DMS79 (cell line): ENCODE measurements around the gene SRSF3.
"Not testable (repeated sequence)": the region's sequence is repeated elsewhere in the genome, so short reads cannot be mapped to it uniquely, and the experiment has no call there.

ENCODE experiments used
- DNase-seq: peaks from one replicate; lab custom pipeline; 2025; lab: John Stamatoyannopoulos, UW

SRSF3 gene

DNA sequence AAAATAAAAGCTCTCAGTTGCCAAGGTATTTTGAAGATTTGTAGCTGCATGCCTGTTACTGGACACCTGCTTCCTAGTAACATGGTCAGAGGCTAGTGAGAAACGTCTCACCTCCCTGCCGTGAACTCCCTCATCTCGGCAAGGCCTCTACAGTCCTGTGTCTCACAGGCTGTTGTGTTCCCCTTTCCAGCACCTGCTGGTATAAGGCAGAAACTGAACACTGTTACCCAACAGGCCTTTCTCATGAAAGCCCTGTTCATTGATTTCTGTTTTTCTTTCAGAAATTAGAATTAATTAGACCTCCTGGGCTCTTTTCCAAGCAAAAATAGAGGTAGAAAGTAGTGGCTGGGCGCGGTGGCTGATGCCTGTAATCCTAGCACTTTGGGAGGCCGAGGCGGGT, 17.6 kb upstream of the SRSF3 start:
- no peak for DNase-seq

DNA sequence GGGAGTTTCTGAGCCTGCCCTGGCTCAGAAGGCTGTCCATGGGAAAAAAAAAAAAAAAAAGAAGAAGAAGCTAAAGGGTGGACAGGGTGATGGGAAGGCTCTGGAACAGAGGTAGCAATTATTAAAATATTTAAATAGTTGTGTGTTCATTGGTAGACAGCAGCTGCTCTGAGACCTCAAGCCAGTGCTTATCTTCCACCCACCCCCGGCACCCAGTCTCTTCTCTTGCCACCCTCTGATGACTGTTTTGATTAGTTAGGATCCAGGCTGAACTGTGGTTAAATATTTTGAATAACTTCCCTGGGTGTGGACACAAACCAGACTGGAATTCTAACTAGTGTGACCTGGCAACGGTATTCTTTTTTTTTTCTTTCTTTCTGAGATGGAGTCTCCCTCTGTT, 16.9 kb upstream of the SRSF3 start:
- DNase-seq, result no peak

DNA sequence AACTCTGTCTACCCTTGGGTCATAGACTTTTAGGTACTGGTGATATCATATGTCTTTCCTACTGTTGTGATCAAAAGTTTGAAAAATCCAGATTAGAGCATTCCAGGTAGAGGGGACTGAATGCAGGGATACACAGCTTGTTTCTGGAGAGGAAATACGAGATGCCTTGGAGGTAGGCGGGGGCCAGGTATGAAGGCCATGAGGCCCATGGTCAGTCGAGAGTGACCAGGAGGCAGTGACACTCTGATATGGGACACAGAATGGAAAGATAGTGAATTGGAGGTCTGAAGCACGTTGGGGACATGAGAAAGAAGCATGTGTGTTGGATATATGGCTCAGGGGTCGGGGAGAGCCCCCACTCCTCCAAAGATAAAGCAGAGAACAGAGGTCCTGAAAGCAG, 16.1 kb upstream of the SRSF3 start:
- DNase-seq, result no peak

DNA sequence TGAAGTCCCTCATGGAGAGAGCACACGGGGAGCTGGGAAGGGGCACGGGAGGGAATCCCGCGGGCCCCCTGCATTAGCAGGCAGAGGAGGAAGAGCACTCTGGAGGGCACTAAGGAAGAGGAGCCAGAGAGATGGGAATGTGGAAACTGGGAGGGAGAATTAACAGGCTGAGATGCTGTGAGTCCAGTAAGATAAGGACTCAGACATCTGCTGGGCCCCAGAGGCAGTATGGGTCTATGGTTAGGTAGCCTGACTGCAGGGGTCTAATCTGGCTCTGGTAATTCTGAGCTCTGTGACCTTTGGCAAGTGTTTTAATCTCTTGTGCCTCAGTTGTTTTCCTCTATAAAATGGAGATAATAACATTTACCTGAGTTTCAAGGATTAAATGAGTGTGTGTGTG, 15.7 kb upstream of the SRSF3 start:
- no peak for DNase-seq

DNA sequence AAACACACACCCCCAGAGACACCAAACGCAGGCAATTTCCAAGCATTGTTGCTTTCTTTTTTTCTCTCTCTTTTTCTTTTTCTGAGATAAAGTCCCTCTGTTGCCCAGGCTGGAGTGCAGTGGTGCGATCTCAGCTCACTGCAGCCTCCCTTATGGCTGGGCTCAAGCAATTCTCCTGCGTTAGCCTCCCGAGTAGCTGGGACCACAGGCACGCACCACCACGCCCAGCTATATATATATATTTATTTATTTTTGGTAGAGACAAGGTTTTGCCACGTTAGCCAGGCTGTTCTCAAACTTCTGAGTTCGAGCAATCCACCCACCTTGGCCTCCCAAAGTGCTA, 14.0 kb upstream of the SRSF3 start:
- DNase-seq, result no peak

DNA sequence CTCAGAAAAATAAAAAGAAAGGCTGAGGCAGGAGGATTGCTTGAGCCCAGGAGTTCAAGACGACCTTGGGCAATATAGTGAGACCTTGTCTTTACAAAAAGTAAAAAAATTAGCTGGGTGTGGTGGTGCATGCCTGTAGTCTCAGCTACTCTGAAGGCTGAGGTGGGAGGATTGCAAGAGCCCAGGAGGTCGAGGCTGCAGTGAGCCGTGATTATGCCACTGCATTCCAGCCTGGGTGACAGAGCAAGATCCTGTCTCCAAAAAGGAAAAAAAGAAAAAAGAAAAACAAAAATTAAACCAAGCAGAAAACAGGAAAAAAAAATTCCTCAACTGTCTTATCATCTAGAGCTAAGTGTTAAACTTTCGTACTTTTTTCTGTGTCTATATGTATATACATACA, 12.4 kb upstream of the SRSF3 start:
- no peak for DNase-seq

DNA sequence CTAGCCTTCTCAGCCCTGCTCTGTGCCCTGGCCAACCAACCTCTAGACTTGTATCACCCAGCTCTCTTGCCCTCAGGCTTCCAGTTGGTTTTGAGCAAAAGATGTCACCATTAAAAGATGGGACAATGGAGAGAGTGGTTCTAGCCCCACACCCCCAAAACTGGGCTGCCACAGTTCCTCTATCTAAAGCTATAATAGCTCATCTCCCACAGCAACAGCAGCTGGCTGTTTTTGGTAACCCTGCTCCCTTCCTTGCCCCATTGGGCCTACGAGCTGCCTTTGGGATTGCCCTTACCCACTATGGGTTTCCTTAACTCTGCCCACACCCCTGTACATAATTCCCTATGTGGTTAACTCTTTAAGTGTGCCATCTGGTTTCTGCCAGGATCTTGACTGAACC, 7.6 kb upstream of the SRSF3 start:
- DNase-seq, result no peak

DNA sequence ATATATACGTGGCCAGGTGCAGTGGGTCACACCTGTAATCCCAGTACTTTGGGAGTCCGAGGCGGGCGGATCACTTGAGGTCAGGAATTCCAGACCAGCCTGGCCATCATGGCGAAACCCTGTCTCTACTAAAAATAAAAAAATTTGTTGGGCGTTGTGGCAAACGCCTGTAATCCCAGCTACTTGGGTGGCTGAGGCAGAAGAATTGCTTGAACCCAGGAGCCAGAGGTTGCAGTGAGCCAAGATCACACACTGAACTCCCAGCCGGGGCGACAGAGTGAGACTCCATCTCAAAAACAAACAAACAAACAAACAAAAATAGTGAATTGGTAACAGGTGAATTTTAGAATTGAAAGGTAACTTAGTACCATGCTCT, 5.1 kb upstream of the SRSF3 start:
- DNase-seq, result not testable (repeated sequence)

DNA sequence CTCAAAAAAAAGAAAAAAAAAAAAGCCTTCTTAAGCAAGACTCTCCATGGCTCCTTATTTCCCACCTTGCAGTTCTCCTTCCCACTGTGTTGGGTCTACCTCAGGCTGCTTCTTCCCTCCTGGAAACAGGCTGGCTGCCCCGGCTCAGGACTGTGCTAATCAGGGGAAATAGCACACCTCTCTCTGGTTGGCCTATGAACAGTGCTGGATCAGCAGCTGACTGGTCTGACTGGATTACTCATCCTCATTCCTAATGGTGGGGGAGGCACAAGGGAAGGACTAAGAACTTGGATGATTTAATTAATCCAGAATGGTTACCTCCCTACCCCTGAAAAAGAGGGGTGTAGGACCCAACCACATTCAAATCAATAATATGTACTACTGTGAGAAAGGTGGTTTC, 3.9 kb upstream of the SRSF3 start:
- no peak for DNase-seq

DNA sequence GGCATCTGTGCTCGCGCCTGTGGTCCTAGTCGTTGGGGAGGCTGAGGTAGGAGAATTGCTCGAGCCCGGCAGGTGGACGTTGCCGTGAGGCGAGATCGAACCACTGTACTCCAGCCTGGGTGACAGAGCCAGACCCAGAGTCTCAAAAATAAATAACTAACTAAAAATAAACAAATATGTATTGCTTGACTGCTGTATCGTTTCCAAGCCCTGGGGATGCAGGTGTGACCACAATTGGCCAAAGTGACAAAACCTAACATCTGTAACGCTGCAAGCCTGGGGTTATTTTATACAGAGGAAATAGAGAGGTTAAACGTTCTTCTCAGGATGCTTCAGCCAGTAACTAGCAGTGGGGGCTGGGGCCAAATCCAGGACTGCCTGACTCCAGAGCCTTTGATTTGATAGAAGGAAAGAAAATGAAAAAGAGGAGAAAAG, 1.9 kb upstream of the SRSF3 start:
- no peak for DNase-seq

DNA sequence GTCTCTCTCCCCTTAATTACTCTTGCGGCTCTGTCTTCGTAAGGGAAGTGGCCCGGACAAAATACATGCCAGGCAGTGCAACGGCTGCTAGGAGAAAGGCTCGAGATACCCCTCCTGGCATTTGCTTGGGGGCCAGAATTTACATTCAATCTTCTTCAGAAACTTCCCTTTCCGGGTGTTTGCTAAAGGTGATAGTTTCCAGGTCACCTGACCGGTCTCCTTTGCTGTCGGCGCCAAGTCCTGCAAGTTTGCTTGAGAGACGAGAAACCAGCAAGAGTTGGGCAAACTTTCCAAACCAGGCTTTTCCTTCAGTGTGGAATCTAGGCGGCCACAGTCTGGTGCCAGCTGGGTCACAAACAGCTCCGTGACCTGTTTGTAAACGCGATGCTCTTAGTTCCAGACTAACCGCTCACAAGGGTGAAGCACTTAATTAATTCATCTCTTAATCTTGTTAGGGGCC, 563 bp upstream of the SRSF3 start:
- peak; percentile 58 for DNase-seq

DNA sequence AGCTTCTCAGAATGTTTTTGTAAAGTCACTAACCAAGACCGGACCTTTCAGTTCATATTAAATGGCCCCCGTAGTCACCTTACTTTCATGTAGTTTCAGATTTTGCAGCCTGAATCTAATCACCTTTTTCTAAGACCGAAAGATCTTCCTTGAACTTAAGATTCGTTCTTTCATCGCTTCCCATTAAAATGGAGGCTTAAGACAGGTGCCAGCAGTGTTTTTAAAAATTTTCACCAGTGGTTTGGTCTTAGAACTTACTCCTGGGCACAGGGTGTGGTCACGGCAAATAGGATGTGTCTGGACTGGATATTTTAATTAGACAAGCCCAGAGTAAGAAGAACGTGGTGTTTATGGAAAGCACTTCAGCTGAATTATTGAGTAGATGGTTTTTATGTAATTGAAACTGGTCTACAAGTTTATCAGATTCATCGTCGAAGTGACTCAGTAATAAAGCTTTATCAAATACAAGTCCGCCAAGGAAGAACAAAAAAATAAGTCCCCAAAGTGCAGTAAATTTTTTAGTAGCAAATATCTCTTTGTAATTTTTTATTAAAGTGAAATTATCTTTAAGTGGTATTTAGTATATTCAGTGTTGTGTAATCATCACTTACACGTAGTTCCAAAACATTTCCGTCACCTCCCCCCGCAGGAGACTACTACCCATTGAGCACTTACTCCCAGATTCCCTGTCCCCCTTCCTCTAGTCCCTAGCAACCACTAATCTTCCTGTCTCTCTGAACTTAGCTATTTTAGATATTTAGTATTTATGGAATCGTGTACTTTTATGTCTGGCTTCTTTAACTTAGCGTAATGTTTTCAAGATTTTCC, 868 bp downstream of the SRSF3 start:
- DNase-seq, result peak; percentile 28

DNA sequence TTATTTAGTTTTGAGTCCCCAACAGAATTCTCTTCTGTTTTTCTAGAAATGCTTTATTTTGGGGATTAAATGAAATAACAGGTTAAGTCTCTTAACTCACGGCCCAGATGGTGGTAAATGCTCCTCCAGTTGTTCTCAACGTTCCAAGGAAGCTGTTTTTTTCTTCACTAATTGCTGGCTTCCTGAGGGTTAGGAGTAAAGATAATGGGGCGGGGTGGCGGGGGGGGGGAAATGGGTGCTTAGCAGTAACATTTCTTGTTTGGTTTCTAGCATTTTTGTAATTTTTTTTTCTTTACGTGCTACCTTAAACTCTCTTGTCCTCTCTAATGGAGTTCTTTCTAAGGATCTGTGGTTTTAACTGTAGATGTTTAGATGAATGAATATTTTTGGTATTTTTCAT, 2.2 kb downstream of the SRSF3 start:
- DNase-seq, result peak; percentile 14

DNA sequence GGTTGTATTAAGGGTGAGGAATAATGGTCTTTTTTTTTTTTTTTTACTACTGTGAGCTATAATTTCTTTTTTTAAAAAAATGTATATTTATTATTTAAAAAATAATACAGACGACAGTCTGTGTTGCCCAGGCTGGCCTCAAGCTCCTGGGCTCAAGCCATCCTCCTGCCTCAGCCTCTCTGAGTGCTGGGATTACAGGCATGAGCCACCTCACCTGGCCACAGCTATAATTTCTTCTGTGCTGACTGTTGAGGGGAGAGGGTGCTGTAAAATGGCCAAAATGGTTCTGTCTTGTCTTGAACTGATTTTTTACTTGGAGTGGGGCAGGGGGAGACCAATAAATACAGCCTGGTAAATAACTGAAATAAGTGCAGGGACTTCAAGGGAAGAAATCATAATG, 3.6 kb downstream of the SRSF3 start:
- DNase-seq, result no peak

DNA sequence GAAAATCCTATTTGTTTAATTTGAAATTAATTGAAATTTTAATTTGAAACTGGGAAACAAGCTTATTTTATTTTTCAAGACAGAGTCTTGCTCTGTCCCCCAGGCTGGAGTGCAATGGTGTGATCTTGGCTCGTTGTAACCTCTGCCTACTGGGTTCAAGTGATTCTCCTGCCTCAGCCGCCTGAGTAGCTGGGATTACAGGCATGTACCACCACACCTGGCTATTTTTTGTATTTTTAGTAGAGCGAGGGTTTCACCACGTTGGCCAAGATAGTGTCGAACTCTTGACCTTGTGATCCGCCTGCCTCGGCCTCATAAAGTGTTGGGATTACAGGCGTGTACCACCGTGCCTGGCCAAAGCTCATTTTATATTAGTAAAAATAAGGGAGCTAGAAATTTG, 4.2 kb downstream of the SRSF3 start:
- no peak for DNase-seq

DNA sequence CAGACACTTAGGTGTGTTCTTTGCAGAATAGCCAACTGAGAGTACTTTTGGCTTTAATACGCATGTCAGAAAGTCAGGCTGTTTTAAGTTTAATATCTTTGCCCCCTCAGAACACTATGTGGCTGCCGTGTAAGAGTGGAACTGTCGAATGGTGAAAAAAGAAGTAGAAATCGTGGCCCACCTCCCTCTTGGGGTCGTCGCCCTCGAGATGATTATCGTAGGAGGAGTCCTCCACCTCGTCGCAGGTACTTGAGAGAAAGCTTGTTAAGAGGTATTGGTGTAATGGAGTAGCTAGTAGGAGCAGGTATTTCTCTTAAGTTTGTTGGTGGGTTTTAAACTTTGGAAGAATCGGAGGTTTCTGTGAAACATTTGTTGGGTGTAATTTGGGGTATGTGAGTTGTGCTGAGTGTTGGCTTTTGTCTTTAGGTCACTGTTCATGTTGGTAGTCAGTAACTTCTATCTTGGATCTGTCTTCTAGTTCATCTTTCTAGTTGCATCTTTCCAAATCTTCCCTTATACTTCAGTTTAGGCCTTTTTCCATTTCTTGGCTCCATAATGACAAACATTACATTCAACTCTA, 4.7 kb downstream of the SRSF3 start:
- no peak for DNase-seq

DNA sequence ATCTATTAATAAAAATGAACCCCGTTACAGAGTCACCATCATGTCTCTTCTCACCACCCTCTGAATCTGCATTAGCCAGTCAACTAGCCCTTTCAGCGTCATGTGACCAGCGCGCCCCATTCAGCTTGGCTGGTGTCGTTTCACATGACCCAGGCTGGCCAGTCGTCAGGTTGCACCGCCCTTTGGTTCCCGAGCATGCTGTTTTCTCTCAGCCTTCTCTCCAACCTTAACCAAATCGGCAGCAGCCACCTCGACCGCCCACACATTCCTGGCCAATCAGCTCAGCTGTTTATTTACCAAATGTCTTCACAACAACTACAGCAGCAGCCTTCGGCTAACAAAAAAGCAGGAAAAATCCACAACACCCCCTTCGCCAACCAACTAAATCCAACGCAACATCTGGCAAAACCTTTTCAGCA, 5.6 kb downstream of the SRSF3 start:
- DNase-seq, result no peak

DNA sequence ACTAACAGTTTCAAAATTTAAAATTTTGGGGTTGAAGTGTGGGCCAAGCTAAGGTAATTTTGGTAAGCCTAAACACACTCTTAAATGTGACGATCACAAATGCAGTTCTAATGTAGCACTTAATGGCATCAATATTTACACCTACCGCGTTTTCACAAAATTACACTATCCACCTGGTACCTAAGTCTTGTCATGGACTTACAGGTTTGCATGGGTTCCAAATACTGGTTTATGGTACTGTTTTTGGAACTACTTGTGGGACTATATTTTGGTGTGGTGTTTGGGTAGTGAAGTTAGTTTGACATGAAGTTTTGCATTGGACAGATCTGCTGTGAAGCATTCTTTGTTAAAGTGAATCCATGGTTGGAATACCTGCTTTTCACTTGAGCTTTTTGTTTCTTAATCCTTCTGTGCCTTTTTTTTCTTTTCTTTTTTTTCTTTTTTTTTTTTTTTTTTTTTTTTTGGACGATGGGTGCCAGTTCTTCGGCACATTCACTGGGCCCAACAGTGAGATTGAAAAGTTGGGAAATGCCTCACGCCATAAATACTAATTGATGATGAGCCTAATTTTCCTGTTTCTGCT, 6.5 kb downstream of the SRSF3 start:
- no peak for DNase-seq

DNA sequence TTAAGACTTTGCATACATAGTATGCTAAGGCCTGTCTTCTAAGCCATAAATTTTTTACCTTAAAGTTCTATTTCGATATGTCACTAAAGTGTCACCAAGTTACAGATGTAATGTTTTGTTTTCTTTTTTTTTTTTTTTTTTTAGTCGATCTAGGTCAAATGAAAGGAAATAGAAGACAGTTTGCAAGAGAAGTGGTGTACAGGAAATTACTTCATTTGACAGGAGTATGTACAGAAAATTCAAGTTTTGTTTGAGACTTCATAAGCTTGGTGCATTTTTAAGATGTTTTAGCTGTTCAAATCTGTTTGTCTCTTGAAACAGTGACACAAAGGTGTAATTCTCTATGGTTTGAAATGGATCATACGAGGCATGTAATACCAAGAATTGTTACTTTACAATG, 7.7 kb downstream of the SRSF3 start:
- not testable (repeated sequence) for DNase-seq

DNA sequence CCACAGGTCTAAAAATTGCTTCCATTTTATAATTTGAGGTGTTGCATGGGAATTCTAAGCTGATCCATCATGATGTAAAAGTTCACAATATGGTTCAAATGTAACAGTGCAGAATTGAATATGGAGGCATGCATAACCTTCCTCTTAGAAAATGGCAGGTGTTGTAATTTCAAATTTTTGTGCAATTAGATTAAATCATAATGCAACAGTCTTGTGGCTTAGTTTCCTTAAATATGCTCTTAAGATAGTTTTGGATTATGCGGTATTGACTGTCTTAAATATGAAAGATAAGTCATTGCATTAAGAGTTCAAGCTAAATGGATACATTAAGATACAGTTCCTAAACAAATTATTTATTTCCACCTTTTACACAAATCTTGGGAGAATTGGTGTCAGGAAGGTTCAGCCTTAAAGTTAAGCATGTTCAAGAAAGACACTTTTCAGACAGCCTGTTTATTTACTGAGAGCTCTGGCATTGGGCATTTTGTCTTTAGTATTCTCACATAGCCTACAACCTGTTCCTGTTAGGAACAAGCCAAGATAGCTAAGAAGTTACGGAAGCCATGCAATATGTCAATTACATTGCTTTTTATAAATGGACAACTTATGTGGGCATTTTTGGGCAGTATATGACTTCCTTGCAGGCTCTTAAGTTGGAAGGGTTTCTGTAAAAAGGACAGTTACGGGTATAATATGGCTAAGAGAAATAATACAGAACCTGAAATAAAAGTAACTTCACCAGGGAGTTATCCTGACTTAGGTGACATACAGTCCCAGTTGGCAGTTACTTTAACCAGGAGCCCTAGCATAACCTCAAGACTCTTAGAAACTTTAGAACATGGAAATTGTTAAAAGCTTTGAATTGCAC, 9.3 kb downstream of the SRSF3 start:
- DNase-seq, result no peak

DNA sequence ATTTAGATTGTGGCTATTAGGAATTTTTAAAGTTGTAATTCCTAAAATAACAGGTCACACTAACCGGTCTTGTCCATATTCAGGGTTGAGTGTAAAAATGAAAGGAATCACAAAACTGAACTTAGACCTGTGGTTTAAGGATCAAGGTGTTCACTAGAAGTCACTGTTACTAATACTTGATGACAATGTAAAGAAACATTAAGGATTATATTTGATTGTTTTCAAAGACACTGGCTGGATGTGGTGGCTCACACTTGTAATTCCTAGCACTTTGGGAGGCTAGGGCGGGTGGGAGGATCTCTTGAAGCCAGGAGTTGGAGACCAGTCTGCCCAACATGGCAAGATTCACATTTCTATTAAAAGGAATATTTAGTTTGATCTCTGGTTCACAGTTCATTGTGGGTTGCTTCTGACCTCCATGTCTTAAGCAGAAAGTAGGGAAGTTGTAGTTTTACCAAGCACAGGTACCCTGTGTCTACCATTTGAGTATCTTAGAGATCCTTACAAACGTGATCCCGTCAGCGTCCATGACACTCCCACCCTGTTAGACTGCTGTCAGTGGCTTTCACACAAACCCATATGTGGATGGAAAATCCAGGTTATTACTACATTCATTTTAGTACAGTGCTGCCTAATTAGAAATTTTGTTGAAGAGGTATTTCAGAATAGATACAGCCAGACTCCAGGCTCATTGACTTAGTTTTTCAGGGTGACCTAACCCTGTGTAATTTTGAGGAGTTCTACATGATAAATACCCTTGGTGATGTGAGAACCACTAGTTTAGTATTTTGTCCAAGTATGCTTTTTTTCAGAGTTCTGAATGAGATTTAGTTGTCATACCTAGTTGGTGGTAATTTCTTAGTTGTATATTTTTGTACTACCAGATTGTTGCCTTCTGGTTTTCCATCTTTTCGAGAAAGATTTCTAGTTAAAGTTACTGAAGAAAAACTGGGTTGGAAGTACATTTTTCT, 10.2 kb downstream of the SRSF3 start:
- DNase-seq, result no peak
